ENCODE data around the gene FEM1C.

DNA sequence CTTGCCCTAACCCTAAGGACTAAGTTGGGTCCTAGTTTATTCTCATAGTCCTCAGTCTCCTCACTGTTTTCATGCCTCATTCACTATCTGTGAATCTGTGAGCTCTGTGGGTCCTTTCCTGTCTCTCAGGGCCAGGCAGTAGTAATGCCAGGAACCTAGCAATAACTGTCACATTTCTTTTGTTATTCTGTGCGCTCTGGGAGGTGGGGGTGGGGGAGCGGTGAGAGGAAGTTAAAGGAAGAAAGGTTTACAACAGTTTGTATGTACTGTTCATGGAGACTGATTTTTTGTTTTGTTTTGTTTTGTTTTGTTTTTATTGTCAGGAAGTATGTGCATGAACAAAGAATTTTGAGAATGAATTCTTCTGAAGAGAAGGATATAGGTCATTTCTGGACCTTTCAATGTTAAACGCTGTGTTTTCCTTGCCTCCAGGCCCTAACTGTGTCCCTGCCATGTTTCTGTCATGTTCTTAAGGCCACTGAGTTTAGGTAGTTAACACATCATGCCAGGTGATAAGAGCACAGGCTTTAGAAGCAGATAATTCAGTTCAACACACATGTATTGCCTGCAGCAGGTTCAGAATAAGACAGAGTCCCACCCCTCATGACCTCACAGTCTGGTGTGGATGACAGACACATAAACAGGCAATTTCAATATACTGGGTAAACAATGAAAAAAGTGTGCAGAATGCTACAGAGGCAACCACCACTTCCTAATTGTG is 13.3 kb upstream of the FEM1C start:
- no peak for TF ChIP-seq EZH2 (IDR thresholded peaks at IDR 0.05; ENCODE audit: low read length)
- TF ChIP-seq, protein P1, sequence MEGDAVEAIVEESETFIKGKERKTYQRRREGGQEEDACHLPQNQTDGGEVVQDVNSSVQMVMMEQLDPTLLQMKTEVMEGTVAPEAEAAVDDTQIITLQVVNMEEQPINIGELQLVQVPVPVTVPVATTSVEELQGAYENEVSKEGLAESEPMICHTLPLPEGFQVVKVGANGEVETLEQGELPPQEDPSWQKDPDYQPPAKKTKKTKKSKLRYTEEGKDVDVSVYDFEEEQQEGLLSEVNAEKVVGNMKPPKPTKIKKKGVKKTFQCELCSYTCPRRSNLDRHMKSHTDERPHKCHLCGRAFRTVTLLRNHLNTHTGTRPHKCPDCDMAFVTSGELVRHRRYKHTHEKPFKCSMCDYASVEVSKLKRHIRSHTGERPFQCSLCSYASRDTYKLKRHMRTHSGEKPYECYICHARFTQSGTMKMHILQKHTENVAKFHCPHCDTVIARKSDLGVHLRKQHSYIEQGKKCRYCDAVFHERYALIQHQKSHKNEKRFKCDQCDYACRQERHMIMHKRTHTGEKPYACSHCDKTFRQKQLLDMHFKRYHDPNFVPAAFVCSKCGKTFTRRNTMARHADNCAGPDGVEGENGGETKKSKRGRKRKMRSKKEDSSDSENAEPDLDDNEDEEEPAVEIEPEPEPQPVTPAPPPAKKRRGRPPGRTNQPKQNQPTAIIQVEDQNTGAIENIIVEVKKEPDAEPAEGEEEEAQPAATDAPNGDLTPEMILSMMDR (optimal IDR thresholded peaks at IDR 0.05 in 1 of 3, IDR thresholded peaks at IDR 0.05 in 1 of 3, conservative IDR thresholded peaks at IDR 0.05 in 1 of 3; ENCODE audit: extremely low read depth in 1 of 3, insufficient read depth in 2 of 3, low read length in 3 of 3): no peak
